Kasumi-1 (cell line): ENCODE results near the gene AGAP4.
A peak's percentile ranks its signal among the peaks of the same experiment; 100 is the strongest.
"Not testable (repeated sequence)": the region's sequence is repeated elsewhere in the genome, so short reads cannot be mapped to it uniquely, and the experiment has no call there.

Experiments
- DNase-seq, 2 experiments: peaks; one replicate each; lab custom pipeline; 2025; lab: John Stamatoyannopoulos, UW

Gene AGAP4

DNA sequence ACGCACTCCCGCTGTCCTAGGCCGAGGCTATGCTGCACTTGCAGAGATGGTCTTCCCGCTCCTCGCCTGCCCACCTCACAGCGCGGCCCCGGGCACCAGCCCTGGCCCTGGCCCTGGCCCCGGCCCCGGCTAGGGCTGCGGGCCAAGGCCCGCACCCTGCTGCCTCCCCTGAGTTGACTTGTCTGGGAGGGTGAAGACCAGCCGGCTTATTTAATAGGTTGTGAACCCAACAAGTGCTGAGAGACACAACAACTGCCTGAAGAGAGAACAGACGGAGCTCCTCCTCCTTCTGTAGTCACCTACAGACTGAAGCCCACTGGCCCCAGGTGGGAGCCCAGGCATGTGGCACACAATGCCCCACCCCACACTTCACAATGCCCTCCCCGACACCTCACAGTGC is at the start of gene AGAP4:
Gene AGAP4, minus strand, starts transcription at position 101 of the 400 bp plus-strand sequence. CDS start 153 bp downstream, outside the sequence.
- not testable (repeated sequence) for DNase-seq

DNA sequence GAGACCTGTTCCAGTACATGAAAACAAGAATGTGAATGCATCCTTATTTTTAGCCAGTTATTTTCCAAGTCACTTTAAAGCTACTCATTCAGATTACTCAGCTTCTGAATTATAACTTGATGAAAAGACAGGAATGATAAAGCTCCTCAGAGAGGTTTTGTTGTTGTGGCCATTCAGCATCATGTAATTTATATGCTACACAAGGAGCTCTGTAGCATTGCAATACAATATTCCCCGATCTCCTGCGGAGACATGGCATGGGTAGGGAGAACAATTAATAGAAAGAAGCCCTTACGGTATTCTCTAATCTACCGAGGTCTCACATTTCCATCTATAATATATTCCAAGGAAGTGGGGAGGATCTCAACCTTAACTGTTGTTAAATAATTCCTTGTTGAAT is 43.4 kb upstream of the AGAP4 start:
- DNase-seq = not testable (repeated sequence)

DNA sequence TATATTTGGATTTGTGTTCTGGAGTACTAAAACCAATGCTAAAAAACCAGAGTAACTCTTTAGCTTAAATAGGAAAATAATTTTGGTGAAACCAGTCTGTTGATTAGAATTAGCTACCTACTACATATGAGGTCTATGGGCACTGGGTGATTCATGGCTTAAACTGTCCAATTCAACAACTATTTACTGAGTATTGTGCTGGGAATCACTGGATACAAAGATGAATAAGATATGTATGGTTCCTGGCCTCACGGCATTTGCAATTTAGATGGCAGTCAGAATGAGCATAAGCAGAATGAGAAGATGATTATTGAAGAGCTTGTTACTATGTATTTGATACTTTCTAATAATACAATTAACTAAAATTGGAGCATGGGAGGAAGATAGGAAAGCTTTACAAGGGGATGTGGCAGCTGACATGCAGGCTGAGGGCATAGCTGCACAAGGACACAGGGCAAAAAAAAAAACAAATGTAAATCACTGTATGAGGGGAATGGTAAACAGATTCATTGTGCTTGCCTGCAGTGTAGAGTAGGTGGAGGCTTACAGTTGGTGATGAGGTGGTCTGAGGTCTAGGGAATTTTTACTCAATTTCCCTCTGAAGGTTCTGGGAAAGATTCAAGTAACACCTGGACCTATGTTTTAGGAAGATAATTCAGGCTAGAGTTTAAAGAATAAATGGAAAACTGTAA is 42.4 kb upstream of the AGAP4 start:
- DNase-seq = not testable (repeated sequence)

DNA sequence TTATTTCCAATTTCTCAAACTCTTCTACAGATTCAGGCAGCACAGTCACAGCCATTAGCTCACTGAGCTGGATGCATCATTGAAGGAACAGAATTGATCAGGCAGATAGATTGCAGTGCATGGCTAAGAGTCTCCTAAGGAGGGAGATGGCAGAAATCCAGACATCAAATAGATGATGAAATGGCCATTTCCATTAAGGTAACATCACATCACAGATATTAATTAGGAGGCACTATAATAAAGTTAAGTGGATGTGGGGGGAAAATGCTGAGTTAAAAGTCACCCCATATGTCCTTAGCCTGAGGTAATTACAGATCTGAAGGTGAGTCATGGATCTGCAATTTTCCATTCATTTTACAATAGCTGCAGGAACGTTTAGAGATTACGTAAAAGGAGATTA is 35.6 kb upstream of the AGAP4 start:
- DNase-seq = not testable (repeated sequence)

DNA sequence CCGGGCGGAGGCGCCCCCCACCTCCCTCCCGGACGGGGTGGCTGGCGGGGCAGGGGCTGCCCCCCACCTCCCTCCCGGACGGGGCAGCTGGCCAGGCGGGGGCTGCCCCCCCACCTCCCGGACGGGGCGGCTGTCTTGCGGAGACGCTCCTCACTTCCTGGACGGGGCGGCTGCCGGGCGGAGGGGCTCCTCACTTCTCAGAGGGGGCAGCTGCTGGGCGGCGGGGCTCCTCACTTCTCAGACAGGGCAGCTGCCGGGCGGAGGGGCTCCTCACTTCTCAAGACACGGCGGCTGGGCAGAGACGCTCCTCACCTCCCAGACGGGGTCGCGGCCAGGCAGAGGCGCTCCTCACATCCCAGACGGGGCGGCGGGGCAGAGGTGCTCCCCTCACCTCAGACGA is 18.1 kb upstream of the AGAP4 start:
- not testable (repeated sequence) for DNase-seq

DNA sequence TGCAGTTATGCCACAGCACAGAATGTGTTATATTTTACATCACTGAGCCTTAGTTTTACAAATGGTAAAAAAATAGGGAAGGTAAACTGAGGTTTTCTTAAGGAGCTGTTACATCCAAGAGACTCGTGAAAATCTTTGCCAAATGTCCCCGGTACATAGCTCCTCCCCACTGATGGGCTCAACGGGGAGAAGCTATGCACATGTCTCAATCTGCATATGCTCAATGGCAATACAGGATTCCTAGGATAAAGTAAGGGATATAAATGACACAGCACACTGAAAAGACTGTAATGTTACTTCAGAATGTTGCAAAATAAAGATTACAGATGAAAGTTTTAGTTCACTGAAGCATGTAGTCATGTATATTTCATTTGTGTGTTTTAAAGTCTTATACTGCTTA is 17.0 kb upstream of the AGAP4 start:
- DNase-seq = not testable (repeated sequence)

DNA sequence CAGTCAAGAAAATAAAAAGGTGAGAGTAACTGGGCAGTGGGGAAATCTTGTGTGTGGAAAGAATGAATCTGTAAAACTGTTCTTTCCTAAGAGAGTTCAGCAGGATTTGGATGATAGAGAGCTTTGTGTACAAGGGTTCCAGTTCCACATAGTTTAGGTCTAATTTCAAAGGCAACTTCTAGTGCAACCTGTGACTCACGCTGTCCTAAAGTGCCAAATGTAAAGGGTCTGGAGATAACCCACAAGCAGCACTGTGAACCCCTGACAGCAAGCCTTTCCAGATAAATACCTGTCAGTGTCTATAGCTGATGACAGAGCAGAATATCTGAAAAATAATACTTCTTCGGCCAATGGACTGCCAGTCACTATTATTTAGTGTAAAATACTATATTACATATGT is 16.3 kb upstream of the AGAP4 start:
- DNase-seq = not testable (repeated sequence)

DNA sequence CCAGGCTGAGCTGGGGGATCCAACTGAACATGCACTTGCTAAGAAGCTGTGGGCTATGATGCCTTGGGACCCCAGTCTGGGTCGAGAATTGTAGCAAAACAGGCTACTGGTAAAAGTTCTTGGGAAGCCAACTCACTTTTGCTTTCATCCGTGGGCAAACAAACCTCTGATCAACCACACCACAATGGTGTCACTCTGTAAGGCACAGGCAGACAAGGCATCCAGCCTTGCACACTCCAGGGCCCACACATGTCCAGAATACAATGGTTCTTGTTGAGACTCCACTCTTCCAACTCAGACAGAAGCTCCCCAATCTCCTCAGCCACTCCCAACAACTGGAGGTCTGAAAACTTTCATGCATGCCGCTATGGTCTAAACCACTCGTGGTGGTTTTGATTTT is 10.6 kb upstream of the AGAP4 start:
- DNase-seq = not testable (repeated sequence)

DNA sequence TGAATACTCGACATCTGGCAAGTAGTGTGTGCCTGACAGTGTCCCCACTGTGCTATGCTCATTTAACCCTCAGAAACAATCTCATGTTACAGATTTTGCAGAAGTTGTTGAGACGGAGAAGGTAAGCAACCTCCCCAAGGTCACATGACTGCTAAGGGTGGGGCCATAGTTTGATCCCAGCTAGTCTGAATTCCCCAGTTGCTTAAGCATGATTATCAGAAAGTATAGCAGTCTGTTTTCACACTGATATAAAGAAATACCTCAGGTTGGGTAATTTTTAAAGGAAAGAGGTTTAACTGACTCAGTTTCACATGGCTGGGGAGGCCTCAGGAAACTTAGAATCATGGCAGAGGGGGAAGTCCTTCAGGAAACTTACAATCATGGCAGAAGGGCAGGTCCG is 1.2 kb upstream of the AGAP4 start:
- peak in 1 of 2 experiments; percentile 2 for DNase-seq

DNA sequence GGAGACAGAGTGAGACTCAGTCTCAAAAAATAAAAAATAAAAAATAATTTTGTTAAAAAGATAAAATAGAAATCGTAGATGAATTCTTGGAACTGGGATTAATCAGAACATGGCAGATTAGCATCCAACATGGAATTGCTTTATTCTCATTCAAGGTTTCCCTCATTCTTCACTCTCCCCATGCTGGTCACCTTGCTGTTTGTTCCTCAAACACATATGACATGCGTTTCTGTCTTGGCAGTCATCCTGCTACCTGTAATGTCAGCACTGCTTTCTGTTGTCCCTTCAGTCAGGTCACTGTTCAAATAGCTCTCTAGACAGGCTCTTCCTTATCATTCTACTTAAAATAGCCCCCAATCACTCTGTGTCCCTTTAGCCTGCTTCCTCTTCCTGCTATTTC is 24.4 kb downstream of the AGAP4 start:
- not testable (repeated sequence) for DNase-seq

DNA sequence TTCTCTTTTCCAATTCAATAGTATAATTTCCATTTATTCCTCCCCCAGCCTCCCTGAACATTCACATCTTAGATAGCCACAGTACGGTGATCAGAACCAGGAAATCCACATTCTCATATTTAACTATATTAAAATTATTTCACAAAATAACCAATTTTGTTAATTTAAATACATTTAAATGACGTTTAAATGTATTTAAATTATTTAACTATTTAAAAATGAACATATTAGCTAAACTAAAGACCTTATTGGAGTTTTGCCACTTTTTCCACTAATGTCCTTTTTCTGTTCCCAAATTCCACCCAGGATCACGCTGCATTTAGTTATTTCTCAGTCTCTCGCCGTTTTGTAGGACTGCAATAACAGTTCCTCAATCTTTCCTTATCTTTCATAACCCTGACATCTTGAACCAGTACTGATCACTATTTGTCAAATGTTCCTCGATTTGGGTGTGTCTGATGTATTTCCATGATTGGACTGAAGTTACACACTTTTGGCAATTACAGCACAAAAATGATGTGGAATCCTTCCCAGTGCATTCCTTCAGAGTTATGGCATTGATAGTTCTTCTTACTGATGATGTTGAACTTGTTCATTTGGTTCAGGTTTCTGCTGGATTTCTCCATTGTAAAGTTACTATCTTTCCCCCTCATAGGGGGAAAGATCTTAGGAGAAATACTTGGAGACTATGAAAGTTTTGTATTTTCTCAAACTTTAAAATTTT is 27.0 kb downstream of the AGAP4 start:
- not testable (repeated sequence) for DNase-seq

DNA sequence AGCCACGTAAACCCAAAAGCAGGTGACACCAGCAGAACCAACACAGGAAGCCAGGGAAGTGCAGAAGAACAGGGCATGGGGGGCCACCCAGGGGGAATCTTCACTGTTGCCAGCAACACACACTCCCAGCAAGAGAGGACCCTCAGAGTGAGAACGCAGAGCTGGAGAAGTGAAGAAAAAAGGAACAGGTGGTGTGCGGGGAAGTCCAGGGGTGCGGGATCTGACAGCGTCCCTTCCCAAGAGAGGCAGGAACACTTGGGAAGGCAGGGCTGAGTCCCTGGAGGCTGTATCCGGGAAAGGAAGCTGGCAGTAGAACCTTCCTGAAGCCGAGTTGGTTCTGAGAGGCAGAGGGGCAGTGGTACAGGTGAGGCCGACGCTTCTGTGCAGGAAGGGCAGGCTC is 27.7 kb downstream of the AGAP4 start:
- DNase-seq = no peak

DNA sequence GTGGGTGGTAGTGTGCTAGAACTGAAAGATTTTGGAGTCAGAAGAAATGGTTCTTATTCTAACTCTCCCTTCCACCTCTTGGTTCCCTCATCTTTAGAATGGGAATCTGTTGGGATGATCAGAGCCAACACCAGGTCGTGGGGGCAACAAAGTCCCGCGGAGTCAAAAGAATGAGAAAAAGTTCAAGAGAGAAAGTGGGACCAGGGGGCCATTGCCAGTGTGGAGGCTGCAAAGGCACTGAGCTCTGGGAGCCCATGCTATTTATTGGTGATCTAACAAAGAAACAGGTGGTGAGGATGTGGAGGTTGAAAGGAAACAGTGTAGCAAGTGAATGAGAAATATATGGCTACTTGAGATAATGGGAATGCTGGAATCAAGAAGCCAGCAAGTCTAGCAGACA is 29.4 kb downstream of the AGAP4 start:
- DNase-seq = no peak

DNA sequence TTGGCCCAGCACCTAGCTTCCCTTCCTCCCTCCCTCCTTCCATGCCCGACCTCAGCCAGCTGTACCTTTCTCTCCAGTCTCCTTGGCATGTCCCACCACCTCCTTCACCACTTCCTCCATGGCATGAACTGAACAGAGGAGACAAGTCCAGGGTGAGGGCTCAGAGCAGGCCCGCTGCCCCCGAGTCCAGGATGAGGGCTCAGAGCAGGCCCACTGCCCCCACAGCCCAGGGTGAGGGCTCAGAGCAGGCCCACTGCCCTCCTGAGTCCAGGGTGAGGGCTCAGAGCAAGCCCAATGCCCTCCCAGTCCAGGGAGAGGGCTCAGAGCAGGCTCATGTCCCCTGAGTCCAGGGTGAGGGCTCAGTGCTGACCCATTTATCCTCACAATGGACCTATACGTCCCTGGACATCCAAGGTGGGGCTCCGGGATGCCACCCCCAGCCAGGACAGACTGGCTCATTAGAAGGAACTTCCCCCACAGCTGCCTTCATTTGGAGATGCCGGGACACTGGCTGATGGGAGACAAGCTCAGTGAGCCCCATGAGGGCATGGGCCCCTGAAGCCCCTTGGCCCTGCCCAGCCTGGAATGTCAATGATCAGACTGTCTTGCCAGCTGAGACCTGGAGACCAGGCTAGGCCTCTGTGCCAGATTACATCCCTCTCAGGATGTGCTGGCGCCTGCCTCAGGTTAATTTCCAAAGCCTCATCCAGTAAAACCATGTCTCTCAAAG is 30.0 kb downstream of the AGAP4 start:
- DNase-seq = no peak

DNA sequence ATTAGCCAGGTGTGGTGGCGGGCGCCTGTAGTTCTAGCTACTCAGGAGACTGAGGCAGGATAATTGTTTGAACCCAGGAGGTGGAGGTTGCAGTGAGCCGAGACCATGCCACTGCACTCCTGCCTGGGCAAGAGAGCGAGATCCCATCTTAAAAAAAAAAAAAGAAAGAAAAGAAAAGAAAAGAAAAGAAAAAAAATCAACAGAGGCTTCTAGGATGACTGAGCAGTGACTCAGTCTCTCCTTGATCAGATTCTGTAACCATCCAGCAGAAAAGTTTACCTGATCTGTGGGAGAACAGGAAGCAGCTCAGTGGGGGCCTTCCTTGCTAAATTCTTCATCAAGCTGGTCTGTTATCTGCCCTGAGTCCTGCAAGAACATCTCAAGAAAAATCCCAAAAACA is 33.2 kb downstream of the AGAP4 start:
- not testable (repeated sequence) for DNase-seq

DNA sequence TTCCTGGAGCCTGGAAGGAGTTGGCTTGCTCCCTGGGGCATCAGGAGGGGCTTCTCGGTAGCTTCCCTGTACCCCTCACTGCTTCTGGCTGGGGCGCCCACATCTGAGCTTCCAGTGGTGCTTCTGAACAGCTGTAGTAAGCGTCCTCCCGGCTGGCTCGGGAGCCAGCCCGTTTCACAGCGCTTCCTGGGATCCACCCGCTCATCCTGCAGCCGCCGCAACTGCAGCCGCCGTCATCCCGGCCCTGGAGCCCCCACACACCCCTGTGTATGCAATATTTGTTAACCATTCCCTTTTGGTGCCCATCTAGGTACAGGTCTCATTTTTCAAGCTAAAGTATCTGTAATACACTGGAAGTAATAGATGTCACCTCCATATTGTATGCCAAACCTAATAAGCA is 34.3 kb downstream of the AGAP4 start:
- DNase-seq = not testable (repeated sequence)

DNA sequence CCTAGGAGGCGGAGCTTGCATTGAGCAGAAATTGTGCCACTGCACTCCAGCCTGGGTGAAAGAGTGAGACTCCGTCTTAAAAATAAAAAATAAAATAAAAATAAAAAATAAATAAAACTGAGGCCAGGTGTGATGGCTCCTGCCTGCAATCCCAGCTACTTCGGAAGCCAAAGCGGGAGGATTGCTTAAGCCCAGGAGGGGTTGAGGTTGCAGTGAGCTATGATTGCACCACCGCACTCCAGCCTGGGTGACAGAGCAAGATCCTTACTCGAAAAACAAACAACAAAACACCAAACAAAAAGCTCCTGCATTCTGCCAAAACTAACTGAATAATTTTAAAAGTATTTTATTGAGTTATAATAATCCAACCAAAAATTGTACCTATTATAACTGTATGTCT is 36.2 kb downstream of the AGAP4 start:
- DNase-seq = no peak

DNA sequence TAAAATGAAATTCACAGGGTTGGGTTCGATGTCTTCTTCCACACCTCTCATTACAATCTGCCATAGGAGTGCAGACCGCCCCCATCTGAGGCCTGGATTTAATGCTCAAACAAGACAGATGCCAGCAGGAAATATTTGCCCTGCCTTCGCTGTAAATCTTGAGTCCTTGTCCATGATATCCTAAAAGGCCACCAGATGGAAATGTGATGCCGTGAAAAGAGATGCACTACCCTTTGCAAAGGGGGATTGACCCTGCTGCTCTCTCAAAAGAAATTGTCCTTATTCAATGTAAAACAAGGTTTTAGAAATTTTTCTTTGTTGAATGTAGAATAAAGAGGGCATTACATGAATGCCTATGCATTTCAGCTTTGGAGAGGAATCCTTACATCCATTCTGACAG is 37.5 kb downstream of the AGAP4 start:
- DNase-seq = peak; percentile 16 to 17

DNA sequence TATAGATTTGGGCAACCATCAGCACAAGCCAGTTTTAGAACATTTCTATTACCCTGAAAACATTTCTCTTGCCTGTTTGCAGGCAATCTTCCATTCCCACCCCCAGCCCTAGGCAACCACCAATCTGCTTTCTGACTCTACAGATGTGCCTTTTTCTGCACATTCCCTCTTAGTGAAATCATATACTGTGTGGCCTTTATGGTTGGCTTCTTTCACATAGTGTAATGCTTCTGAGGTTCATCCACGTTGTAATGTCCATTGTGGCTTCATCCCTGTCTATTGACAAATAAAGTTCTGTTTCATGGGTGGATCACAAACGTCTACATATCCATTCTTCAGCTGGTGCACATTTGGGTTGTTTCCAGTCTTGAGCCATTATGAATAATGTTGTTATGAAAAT is 42.3 kb downstream of the AGAP4 start:
- not testable (repeated sequence) for DNase-seq

DNA sequence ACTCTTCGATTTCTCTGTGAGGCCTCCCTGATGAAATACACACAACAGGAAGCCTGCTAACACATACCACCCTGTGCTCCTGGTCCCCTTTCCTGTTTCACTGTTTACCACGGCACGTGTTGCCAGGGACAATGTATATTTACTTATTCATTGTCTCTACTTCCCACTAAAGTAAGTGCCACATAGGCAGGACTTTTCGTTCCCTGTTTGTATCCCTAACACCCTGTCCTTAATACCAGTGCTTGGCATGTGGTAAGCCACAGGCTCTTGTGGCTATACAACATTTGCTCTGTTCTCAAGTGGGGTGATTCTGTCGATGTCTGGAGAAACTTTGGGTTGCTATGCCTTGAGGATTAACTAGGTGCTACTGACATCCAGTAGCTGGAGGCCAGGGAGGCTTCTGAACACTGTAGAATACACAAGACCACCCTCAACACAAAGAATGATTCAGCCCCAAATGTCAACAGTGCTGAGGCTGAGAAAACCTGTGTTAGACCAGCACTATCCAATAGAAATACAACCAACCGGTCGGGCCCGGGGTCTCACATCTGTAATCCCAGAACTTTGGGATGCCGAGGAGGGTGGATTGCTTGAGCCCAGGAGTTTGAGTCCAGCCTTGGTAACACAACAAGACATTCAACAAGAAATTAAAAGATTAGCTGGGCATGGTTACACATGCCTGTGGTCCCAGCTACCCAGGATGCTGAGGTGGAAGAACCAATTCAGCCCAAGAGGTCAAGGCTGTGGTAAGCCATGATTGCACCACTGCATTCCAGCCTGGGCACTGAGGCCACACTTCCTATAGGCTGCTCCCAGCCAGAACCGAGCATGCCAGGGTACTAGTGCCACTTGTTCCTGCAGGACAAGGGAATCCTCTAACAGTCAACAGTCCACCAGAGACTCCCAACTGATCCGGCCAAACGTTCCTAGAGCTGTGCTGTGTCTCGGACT is 44.0 kb downstream of the AGAP4 start:
- DNase-seq = peak; percentile 20 to 35

DNA sequence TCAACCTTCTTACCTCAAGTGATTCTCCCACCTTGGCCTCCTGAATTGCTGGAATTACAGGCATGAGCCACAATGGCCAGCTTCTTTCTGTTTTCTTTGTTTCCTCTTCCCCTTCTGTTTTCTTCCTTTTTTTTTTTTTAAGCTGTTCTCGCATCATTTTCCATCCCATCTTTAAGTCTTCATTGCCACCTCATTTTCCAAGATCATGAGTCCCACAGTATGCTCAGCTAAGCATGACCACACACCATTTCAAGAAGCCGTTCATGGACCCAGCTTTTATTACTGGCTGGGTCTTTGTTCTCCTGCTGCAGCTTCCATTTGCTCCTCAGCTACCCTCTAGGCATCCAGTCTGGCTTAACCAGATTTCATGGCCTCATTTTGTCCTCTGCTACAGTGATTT is 52.5 kb downstream of the AGAP4 start:
- DNase-seq = not testable (repeated sequence)
